NOMO-1 treated with dmso at 0.1 percent for 144 hours (cell line): Measurements from ENCODE around the gene BARHL1.
"Not testable (repeated sequence)": the region's sequence is repeated elsewhere in the genome, so short reads cannot be mapped to it uniquely, and the experiment has no call there.

Experiments
- DNase-seq: peaks from one replicate; lab custom pipeline; 2025; ENCODE audit not compliant: unreplicated experiment; lab: John Stamatoyannopoulos, UW

Gene BARHL1

DNA sequence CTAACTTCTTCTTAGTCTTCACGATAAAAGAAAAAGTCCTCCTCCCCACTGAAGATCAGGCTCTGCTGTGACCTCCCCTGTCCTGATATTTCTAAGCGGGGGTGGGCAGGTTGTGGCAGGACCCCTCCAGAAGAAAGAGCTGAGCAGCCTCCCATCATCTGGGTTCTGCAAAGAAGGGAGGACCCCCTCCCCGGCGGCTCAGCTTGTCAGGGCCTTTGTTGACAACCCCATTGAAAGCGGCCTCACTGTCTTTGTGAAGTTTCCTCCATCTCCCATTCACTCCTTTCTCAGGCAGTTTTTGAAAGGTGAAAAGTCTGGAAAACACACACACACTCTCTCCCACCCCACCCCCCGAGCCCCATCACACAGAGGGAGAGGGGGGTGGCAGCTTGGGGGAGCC is 26.2 kb upstream of the BARHL1 start:
- no peak for DNase-seq

DNA sequence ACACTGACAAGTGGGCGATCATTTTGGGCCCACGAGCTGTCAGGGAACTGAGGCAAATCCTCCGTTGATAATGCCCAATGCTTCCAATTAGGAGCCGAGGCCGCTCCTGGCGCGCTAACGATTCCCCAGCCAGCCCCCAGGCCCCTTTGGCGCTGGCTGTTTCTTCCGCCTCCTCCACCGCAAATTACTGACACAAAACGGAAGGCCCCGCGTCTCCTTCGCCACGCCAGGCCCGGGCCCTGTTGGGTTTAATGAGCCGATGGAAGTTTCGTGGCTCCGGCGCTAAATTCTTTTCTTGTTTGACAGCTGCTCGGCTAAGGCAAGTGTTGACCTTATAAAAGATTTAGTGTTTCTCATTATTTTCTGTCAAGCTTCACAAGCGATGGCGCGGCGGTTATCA is 25.7 kb upstream of the BARHL1 start:
- no peak for DNase-seq

DNA sequence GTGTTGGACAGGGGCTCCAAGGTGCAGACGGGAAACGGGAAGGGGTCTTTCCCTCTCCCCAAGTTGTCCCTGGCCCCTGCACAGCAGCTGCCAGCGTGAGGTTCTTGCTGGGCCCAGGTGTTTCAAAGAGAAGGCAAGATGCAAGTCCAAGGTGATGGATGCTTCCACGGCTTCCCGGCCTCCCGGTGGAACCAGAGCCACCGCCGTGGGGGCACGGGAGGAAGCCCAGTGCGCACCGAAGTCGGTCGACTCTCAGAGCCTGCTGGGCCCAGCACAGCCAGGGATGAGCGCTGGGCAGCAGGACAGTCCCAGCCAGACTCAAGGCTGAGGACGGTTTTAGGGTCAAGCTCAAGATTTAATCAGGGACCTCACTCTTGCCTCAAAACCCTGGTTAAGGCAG is 25.2 kb upstream of the BARHL1 start:
- no peak for DNase-seq

DNA sequence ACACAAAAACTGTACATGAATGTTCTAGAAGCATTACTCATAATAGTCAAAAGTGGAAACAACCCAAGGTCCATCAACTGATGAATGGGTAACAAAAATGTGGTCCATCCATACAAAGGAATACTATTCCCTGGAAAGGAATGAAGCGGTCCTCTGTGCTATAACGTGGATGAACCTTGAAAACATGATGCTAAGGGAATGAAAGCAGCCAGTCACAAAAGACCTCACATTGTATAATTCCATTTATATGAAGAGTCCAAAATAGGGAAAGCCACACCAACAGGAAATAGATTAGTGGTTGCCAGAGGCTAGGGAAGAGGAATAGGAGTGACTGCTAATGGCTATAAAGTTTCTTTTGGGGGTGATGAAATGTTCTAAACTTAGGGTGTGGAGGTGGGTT is 22.7 kb upstream of the BARHL1 start:
- DNase-seq, result no peak

DNA sequence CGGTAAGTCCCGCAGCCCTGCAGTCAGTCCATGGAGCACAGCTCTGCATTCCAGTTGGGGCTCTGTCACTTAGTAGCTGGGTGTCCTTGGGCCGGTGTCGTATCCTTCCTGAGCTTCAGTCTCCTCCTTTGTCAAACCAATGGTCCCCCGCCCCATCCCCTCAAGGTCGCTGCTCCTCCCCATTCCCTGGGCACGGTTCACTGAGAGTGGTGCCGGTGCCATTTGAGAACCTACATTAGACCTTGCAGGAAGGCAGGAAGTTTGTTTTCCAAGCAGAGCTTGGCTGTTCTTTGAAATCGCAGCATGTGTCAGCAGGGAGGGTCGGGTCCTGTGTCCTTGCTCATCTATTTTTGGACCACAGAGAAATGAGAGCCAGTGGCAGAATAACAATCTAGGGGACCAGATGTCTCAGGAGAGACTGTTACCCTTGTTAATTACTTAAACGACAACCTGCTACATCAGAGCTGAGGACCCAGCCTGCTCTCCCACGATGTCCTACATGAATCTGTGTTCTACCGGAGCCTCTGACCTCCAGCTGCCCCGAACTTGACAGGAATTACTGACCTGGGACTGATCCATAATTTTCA is 21.7 kb upstream of the BARHL1 start:
- no peak for DNase-seq

DNA sequence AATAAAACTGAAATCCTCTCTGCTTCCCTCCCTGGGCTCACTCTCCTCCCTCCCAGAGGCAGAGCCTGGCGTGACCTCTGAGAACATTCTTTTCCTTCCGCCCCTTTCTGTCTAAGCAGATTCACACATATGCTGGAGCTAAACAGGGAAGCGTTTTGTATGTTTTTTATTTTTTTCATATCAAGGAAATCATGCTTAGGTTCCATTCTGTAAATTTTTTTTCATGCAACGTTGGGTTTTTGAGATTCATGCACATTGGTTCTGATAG is 20.2 kb upstream of the BARHL1 start:
- DNase-seq, result no peak

DNA sequence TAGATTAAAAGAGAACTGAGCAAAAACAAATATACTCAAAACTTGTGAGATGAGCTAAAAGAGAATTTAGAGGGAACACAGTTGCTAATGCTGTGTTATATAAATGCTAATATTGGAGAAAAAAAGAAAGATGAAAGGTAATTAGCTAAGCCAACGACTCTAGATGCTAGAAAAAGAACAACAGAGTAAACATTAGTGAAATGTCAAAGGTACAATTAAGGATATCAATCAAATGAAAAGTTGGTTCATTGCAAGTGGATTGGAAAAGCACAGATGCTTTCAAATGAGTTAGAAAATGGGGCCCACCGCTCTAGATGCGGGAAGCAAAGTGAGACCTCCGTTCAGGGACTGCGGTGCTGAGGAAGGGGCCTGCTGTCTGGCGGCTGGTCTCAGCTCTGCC is 17.9 kb upstream of the BARHL1 start:
- DNase-seq, result no peak

DNA sequence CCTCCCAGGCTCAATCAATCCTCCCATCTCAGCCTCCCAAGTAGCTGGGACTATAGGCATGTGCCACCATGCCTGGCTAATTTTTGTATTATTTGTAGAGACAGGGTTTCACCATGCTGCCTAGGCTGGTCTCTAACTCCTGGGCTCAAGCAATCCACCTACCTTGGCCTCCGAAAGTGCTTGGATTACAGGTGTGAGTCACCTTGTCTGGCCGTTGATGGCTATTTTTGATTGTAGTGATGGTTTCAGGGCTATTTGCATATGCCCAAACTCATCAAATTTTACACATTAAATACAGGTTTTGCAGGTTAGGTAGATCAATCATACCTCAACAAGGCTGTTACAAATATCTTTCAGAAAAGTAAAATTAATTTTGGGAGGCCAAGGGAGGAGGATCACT is 13.6 kb upstream of the BARHL1 start:
- not testable (repeated sequence) for DNase-seq

DNA sequence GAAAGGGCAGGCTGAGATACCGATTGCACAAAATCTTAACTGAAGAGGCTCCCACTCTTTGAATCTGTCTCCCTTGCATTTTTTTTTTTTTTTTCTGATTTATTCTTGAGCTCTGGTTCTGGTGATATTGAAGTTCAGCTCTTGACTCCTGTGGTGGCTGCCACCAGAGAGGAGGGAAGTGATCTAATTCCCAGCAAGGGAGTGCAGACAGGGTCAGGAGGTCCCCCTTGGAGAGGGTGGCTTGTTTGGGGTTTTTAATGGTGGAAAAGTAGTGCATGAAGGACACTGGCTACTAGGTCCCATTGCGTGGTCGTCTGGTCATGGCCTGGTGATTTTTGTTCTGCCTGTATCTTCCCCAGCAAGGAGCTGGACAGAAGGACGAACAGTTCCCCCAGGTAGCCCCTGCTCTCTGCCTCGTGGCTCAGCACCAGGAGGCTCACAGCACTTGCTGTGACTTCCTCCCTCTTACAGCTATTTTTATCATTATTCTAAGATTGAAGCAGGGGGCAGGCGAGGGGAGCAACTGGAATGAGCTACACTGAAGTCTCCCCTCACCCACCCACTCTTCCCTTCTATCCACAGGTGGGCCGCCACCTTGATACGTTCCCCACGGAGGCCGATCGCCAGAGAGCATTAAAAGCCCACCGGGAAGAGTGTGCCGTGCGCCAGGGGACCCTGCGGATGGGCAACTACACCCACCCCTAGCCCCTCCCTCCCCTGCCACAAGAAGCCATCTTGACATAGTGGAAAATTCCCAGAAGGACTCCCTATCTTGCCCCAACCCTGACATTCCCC is 10.4 kb upstream of the BARHL1 start:
- no peak for DNase-seq

DNA sequence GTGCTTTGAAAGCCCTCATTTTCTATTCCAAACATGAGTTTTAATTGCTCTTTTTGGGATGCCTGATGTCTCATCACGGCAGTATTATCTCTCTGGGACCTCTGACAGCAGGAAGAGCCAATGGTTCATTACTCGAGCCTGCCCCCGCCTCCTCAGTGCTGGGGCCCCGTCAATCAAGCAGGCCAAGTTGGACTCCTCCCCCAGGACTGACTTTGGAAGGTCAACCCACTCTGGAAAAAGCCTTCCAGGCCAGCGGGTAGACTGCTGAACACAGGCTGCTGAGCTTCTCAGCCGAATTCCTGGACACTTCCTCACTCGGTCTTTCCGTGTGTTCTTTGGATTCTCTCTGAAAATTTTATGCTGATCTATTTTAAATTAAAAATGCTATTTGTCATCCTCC is 9.5 kb upstream of the BARHL1 start:
- no peak for DNase-seq

DNA sequence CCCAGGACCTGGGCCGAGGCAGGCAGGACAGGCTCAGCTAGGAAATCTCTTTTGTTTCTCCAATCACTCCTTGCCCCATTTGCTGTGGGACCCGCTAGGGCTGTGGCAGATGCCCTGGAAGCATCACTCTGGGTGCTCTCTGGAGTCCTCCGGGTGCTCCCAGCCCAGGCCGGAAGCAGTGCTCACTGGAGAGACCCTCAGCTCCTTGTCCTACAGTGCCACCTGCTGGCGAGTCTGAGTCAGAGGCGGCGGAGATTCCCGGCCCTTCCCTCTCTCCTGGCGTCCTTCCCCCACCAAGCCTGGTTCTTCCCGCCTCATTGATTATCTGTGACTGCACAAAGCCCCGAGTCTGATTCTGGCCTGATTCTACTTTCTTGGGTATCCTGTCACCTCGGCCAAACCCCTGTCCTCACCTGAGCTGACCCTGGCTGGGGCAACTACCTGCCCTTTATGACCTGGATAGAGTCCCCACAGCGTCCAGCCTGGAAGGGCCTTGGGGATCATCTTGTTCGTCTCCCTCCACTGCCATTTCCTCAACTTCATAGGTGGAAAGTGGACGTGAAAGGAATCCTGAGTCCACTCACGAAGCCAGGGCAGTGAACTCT is 7.3 kb upstream of the BARHL1 start:
- no peak for DNase-seq

DNA sequence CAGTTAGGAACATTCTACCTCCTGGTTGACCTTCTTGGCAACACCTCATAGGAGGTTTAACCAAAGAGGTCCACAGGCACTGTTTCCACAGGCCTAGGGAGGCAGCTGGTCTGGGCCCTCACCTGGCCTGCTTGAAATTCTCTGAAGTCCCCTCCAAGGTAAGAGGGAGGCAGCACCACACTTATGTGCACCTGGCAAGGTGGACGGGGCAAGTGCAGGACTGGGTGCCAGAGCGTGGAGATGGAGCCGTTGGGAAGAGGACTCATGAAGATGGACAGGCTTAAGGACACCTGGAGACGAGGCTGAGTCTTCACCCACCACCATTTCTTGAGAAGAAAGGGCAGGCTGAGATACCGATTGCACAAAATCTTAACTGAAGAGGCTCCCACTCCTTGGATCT is 6.6 kb upstream of the BARHL1 start:
- DNase-seq, result no peak

DNA sequence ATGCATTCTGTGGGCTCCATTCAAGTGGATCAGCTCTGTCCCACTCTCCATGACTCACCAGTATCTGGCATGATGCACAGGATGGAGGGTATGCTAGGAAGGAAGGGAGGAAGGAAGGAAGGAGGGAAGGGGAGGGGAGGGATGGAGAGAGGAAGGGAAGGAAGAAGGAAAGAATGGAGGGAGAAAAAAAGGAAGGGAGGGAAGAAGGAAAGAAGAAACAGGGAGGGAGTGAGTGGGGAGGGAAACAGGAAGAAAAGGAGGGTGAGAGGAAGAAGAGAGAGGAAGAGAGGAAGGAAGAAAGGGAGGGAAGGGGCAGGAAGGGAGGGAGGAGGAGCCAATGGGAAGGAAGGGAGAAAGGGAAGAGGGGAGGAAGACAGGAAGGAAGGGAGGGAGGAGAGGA is 5.3 kb upstream of the BARHL1 start:
- DNase-seq, result no peak

DNA sequence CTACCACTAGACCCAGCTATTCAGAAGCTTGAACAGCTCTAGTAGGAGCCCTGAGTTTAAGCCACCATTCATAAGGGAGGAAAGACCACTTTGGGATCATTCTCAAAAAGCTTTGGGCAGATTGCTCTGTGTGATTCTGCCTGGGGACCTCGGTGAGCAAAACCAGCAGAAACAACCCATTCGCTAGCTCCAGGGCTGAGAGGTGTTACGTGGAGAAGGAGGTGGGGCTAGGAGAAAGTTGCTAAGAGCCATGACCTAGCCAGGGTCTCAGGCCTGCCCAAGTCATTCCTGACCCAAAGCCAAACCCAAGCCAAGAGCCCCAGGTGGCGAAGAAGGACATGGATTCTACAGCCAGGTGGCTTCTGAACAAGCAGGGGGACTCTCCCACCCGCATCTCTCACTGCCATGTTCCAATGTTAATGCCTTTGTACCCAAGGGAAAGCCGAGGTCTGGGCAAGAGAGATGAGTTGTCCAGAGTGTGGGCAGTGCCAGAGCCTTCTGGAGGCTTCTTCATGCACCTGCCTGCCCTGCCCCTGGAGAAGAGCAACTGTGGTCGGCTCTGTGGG is 4.0 kb upstream of the BARHL1 start:
- no peak for DNase-seq

DNA sequence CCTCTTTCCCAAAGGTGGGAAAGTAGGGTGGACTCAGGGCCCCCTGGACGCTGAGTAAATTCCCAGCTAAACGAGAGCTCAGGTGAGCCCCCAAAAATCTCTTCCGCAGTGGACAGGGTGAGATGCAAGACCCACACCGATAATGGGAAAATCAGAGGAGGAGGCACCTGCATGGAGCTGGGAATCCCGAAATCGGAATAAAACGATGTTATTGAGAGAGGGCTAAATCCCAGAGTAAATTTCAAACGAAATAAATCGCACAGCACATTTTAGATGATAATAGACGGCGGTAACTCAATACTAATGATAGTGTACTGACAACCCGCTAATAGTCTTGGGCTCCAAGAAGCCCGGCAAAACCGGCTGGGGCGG is 3.0 kb upstream of the BARHL1 start:
- DNase-seq, result no peak

DNA sequence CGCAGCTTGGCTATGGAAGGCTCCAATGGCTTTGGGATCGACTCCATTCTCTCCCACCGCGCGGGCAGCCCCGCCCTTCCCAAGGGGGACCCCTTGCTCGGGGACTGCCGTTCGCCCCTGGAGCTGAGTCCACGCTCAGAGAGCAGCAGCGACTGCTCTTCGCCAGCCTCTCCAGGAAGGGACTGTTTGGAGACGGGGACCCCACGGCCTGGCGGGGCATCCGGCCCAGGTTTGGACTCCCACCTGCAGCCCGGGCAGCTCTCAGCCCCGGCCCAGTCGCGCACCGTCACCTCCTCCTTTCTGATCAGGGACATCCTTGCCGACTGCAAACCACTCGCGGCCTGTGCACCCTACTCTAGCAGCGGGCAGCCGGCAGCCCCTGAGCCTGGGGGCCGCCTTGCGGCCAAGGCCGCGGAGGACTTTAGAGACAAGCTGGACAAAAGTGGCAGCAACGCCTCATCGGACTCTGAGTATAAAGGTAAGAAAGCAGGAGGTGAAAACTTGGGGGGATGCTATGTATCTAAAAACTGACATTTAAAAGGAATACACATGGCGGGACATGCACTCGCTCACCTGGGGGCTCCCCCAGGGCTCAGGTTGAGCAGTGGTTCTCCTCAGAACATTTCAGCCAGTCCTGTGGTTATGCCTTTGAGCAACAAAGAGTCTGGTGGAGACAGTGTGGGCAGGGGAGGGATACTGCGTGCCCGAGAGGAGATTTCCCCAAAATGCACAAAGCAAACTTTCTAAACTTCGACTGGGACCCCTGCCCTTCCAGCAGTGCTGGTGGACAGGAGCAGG is 579 bp downstream of the BARHL1 start:
- DNase-seq, result no peak

DNA sequence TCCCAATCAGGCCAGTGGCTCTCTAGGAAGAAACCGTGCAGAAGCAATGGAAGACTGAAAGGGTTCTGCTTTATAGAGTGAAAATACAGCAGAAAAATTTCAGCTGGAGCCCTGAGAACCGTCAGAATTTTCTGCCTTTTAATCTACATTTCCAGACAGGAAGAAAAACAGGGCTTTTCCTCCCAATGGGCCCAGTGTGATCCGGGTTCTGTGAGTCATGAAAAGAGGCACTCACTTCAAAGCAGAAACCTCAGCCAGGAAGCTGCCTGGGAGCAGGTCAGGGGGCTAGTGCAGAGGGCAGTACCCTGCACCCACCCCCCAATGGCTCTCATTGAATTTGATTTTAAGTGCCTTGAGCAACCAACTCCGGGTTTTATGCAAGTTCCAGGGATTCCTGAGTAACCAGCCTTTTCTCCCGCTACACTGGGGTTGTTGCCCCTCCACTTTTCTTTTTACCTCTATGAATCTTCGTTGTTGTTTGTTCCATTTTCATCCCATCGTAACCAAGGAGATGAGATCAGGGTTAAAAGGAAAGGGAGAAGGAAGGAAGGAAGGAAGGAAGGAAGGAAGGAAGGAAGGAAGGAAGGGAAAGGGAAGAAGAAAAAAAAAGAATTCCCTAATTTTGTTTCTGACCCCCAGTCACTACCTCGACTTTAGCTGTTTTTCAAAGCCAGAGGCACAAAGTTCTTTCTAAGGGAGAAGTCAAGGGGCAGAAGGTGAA is 1.3 kb downstream of the BARHL1 start:
- DNase-seq, result no peak

DNA sequence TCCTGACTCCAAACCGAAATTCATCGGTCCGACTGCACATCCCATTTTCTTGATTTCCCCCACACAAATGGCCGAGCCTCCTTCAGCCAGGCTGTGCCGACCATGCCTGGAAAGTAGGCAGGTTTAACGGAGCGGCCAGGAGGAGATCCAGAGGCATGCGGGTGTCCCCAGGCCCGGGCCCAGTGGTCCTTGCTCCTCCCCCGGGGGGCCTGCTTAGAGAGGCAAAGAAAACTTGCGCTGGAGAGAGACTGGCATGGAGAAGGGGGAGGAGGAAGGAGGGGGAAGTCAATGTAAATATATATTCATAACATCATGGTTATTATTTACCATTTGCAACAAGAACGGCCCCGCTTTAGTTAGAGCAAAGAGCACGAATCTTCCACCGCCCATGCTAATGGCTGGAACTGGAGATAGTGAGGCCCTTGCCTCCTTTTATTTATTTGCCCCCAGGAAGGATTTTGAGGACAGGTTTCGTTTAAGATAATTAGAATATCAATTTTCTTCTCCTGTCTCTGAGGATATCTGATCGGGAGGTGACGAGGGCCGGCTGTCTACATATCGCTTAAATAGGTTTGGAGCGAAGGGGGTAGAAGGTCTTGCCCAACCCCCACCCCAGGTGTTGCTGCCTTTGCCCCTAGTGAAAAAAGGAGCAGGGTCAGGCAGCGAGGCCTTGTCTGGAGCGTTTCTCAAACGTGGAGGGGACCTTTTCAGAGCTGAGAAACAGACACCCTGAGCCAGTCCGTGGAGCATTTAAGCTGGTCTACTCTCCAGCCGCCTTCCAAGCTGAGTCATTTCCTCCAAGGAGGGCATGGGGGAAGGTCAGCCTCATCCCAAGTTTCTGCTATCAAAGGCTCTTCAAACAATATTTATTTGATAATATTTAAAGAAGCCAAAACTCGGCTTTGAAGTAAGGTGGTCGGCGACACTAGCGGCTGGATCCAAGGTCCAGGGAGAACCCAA is 2.5 kb downstream of the BARHL1 start:
- no peak for DNase-seq

DNA sequence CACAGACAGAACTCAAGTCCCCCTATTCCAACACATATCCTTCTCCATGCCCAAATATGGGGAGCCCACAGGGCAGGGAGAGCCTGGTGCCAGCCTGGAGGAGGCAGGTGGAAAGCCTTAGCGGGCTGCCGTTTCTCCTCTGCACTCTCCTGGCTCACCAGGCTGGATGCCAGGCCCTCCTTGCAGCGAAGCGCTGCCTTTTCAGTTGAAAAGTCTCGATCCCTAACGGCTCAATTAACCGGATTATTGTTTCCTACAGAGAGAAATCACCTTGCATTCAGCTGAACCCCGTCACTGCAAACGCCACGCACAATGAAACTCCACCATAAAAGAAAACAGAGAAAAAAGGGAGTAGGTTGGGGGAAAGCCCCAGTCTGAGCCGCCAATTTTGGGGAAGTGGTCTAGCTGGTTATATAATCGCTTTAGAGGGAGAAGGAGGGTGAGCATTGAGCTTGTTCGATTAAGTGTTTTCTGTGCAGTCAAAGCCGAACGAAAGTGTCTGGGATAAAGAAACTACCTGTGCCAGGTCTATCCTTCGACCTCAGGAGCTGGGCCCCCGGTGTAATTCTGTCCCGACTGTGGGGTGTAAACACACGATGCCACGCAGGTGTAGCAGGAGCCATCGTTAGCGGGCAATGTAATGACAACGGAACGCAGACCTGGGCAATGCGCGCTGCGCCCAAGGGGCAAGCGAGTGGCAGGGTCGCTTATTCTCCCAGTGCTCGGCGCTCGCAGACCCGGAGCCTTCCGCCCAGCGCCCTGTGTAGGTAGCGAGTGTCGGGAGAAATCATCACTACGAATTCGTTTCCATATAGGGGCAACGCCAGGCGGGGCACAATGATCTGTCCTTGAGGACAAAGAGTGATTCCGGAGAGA is 3.8 kb downstream of the BARHL1 start:
- no peak for DNase-seq
